HepG2 (cell line): Measurements from ENCODE around the gene SRF. TPM values are rescaled to one million over a fixed set of nuclear protein-coding genes. Genes with fewer than 3 reads are reported as not detected.

Experiments
- ATAC-seq: fragments of 200-7000 bp; cut with Tn5 transposase; 3 replicates; pipeline ENCODE4 v1.9.1; 2020; ENCODE audit warnings: mild to moderate bottlenecking, moderate library complexity
- BruUV-seq: library from RNA; stranded (reverse); fragments of 400-500 nt; replicated peaks from 2 replicates; lab custom pipeline; 2021; lab: Mats Ljungman, UMichigan
- CTCF ChIA-PET: fragments of 300-600 bp; formaldehyde crosslinking; extraction: SDS; loops from one replicate; lab custom pipeline; 2021; ENCODE audit warnings: low total read pairs, inconsistent platforms, low intra/inter-chr PET ratio; lab: Yijun Ruan, JAX
- POLR2A ChIA-PET: fragments of 350-600 bp; sonication (Branson Sonifier 250); formaldehyde crosslinking; loops from one replicate; lab custom pipeline; 2020; ENCODE audit warnings: antibody characterized with exemption, inconsistent platforms; lab: Yijun Ruan, JAX
- DNase-seq: peaks from one replicate; pipeline ENCODE4 v3.0.0-alpha.2; 2015; ENCODE audit warnings: low spot score
- FAIRE-seq: peaks from 3 replicates; lab custom pipeline; 2011; peaks lifted over from hg19 to GRCh38; lab: Jason Lieb, UNC
- H2AFZ ChIP-seq: one replicate; pipeline ENCODE4 v1.6.1; 2011; ENCODE audit warnings: low read length, inconsistent platforms
- H3K27ac ChIP-seq: fragments of 300-600 bp; 3 replicates; pipeline ENCODE4 v1.8.0; 2011; ENCODE audit warnings: mixed run types, mild to moderate bottlenecking, mixed read lengths, low read length, inconsistent platforms; ENCODE audit not compliant: insufficient read depth; ENCODE audit errors: extremely low read length
- H3K27me3 ChIP-seq, 2 experiments: fragments of 200-600 bp in 1 of 2; 2 replicates in 1 of 2; 3 replicates in 1 of 2; pipeline versions ENCODE4 v1.6.0 to v1.8.0; 2011; ENCODE audit warnings: low read length in 2 of 2, mild to moderate bottlenecking in 2 of 2, moderate library complexity in 2 of 2, inconsistent platforms in 1 of 2; ENCODE audit not compliant: insufficient read depth in 2 of 2, control insufficient read depth in 1 of 2
- H3K36me3 ChIP-seq, 2 experiments: fragments of 200-600 bp in 1 of 2; replicated peaks in 1 of 2; 2 replicates in 1 of 2; 3 replicates in 1 of 2; pipeline versions ENCODE4 v1.5.1 to v1.8.0; 2011; ENCODE audit warnings: low read length in 2 of 2, inconsistent platforms in 1 of 2; ENCODE audit not compliant: insufficient read depth in 2 of 2, control insufficient read depth in 1 of 2
- H3K4me1 ChIP-seq: 2 replicates; pipeline ENCODE4 v1.5.1; 2012; ENCODE audit warnings: low read length, inconsistent platforms; ENCODE audit not compliant: insufficient read depth
- H3K4me2 ChIP-seq: 2 replicates; pipeline ENCODE4 v1.6.0; 2011; ENCODE audit warnings: low read depth, low read length, inconsistent platforms
- H3K4me3 ChIP-seq, 3 experiments: fragments of 200-600 bp in 1 of 3; sonication (generic), shearing (Covaris generic) in 1 of 3; replicated peaks in 1 of 3; 2 replicates each; pipeline ENCODE4 v1.5.1; 2011 to 2016; ENCODE audit warnings: low read length in 3 of 3, inconsistent platforms in 2 of 3, low read depth in 2 of 3, mild to moderate bottlenecking in 2 of 3, control low read depth in 1 of 3, mixed read lengths in 1 of 3; ENCODE audit not compliant: insufficient read depth in 1 of 3
- H3K79me2 ChIP-seq: one replicate; pipeline ENCODE4 v1.6.1; 2011; ENCODE audit warnings: low read length, inconsistent platforms; ENCODE audit not compliant: insufficient read depth
- H3K9ac ChIP-seq: 2 replicates; pipeline ENCODE4 v1.6.0; 2011; ENCODE audit warnings: mild to moderate bottlenecking, low read depth, low read length, inconsistent platforms; ENCODE audit not compliant: insufficient read depth
- H3K9me3 ChIP-seq: 2 replicates; pipeline ENCODE4 v1.5.1; 2012; ENCODE audit warnings: mild to moderate bottlenecking, low read length
- H4K20me1 ChIP-seq: 2 replicates; pipeline ENCODE4 v1.6.0; 2011; ENCODE audit warnings: inconsistent platforms, mild to moderate bottlenecking, low read length, moderate library complexity; ENCODE audit not compliant: insufficient read depth
- ESRRA ChIP-seq: sonication (generic); formaldehyde crosslinking; IDR thresholded peaks from 2 replicates; pipeline ENCODE4 v1.5.1; 2020; ENCODE audit warnings: mild to moderate bottlenecking, low read depth, missing genetic modification reagents
- KLF15 ChIP-seq: sonication (generic); formaldehyde crosslinking; IDR thresholded peaks from 2 replicates; pipeline ENCODE4 v1.8.1; 2023; ENCODE audit warnings: borderline replicate concordance, mild to moderate bottlenecking, inconsistent platforms, missing genetic modification reagents, mixed read lengths
- NKX3-1 ChIP-seq: sonication (generic); formaldehyde crosslinking; IDR thresholded peaks from 2 replicates; pipeline ENCODE4 v1.5.0; 2020; ENCODE audit warnings: missing genetic modification reagents
- SCMH1 ChIP-seq: sonication (generic); formaldehyde crosslinking; IDR thresholded peaks from 2 replicates; pipeline ENCODE4 v1.9.0; 2021; ENCODE audit warnings: missing genetic modification reagents, mild to moderate bottlenecking, borderline replicate concordance
- ZBTB42 ChIP-seq: sonication (generic); formaldehyde crosslinking; IDR thresholded peaks from 2 replicates; pipeline ENCODE4 v1.5.0; 2020; ENCODE audit warnings: mild to moderate bottlenecking, missing genetic modification reagents
- ZNF10 ChIP-seq: sonication (generic); formaldehyde crosslinking; IDR thresholded peaks from 2 replicates; pipeline ENCODE4 v1.4.0; 2020; ENCODE audit warnings: mild to moderate bottlenecking, low read depth, missing genetic modification reagents, borderline replicate concordance
- ZNF329 ChIP-seq: sonication (generic); formaldehyde crosslinking; IDR thresholded peaks from 2 replicates; pipeline ENCODE4 v1.9.0; 2021; ENCODE audit warnings: low read depth, mild to moderate bottlenecking, missing genetic modification reagents
- ZNF672 ChIP-seq: sonication (generic); formaldehyde crosslinking; IDR thresholded peaks from 2 replicates; pipeline ENCODE4 v1.8.1; 2022; ENCODE audit warnings: missing genetic modification reagents
- WGBS: methylation state at CpG from one replicate; pipeline ENCODE4 v1.1.6; 2017; ENCODE audit warnings: low lambda C conversion rate; 5-methylcytosine and 5-hydroxymethylcytosine counted together
- in situ Hi-C: cut with HindIII; loops from 2 replicates; pipeline ENCODE4 v1.10.0; 2017; ENCODE audit warnings: low pct_unique_long_range_greater_than_20kb; ENCODE audit not compliant: extremely low pct_ligation_motif_present
- intact Hi-C: fragments of 100-400 bp; cut with micrococcal nuclease; formaldehyde crosslinking; loops from one replicate; pipeline ENCODE4 v1.10.0; 2022; ENCODE audit not compliant: unreplicated experiment
- polyA plus RNA-seq, 8 experiments: library from polyadenylated mRNA; depleted of rRNA in 3 of 8; stranded (reverse) in 7 of 8; unstranded in 1 of 8; fragments of >200 nt; fragmentation: Illumina TruSeq in 4 of 8; extraction: Trizol in 4 of 8; gene quantifications; 2 replicates each; pipeline versions ENCODE4 v1.2.1 to v1.2.3, GENCODE V29; 2011 to 2016; ENCODE audit warnings: low read depth in 4 of 8, missing spikeins in 1 of 8, mixed read lengths in 1 of 8; ENCODE audit not compliant: insufficient read depth in 1 of 8
- total RNA-seq, 5 experiments: library from RNA; depleted of rRNA; stranded (reverse); fragments of >200 nt; fragmentation: Illumina TruSeq; extraction: Trizol; gene quantifications; 2 replicates each; pipeline ENCODE4 v1.2.3, GENCODE V29; 2016; ENCODE audit warnings: low read depth in 1 of 5
- TF ChIP-seq, protein P1 (sequence below): IDR thresholded peaks from 2 replicates; pipeline ENCODE4 v1.6.1; 2012; ENCODE audit warnings: inconsistent platforms
- TF ChIP-seq, protein P2 (sequence below): sonication (generic); formaldehyde crosslinking; IDR thresholded peaks from 2 replicates; pipeline ENCODE4 v1.5.0; 2020; ENCODE audit warnings: mild to moderate bottlenecking, missing genetic modification reagents, borderline replicate concordance
- TF ChIP-seq, protein P3 (sequence below): sonication (generic); formaldehyde crosslinking; IDR thresholded peaks from 2 replicates; pipeline ENCODE4 v1.5.0; 2020; ENCODE audit warnings: missing genetic modification reagents
- TF ChIP-seq, protein P4 (sequence below): sonication (generic); formaldehyde crosslinking; IDR thresholded peaks from 2 replicates; pipeline ENCODE4 v1.4.0; 2020; ENCODE audit warnings: mild to moderate bottlenecking, missing genetic modification reagents
- TF ChIP-seq, protein P5 (sequence below): sonication (generic); formaldehyde crosslinking; IDR thresholded peaks from 2 replicates; pipeline ENCODE4 v1.5.0; 2020; ENCODE audit warnings: mild to moderate bottlenecking, low read depth, missing genetic modification reagents, borderline replicate concordance

SRF gene
- total and polyA plus RNA-seq, 2 of the 13 experiments (the other 11 are each of a cell fraction or from before 2014, with no cell fraction given): 25.5 to 44.1 TPM

DNA sequence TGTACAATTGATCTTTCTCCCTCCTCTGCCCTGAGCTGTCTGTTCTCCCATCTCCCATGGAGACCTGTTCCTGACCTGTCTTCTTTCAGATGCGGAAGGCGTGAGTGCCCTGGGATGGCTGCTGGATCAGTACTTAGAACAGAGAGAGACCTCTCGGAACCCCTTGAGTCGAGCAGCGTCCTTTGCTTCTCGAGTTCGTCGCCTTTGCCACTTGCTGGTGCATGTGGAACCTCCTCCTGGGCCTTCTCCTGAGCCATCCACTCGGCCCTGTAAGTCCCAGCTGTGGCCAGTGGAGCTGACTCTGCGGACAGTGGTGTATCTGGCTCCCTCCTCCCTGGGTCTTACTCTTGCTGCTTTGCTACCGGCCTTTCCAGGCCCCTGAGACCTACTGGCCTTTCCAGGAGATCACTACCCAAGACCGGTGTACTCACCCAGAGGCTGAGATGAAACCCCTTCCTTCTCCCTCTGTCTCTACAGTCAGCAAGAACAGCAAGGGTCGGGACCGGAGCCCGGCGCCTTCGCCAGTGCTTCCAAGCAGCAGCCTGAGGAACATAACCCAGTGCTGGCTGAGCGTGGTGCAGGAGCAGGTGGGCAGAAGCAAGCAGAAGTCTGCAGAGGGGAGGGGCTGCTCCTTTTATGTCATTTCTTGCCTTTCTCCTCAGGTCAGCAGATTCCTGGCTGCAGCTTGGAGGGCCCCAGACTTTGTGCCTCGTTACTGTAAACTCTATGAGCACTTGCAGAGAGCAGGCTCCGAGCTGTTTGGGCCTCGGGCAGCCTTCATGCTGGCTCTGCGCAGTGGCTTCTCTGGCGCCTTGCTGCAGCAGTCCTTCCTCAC, 33.4 kb downstream of the SRF start:
- H3K4me3 ChIP-seq: no peak overlapping the region
- DNase-seq (no peak), FAIRE-seq (no peak), ATAC-seq (peak; percentile 25)
- no peaks in the 10 kb centered on the region for H3K9me3 ChIP-seq
- no peaks in the 10 kb centered on the region for H3K27me3 ChIP-seq
- in situ Hi-C loops (no loop called here), intact Hi-C loops (no loop called here)
- H2AFZ ChIP-seq: no peak overlapping the region
- no peak overlapping the region for H3K4me2 ChIP-seq
- no peaks in the 10 kb centered on the region for H3K79me2 ChIP-seq
- no peak overlapping the region for H3K9ac ChIP-seq
- no TSS peak for BruUV-seq
- CTCF ChIA-PET: no interaction called here
- WGBS: 89% methylated on average over 23 of the region's 23 CpGs
- 0 out of 2 replicates have a peak, but pooled peaks cover 5% of the 10 kb centered on the region for H3K4me1 ChIP-seq
- H3K27ac ChIP-seq: no peak overlapping the region
- H4K20me1 ChIP-seq: no peaks in the 10 kb centered on the region
- H3K36me3 ChIP-seq: peaks cover 0 to 2% of the 10 kb centered on the region in 2 experiments; a peak in 2 of 5 replicates
- POLR2A ChIA-PET: interaction anchor here (0.6 kb wide), 1 partner anchor 34 kb away, joined by 3 read pairs; no protein-coding TSS in a partner anchor
- TF ChIP-seq NKX3-1: no peak
- TF ChIP-seq, protein P1, sequence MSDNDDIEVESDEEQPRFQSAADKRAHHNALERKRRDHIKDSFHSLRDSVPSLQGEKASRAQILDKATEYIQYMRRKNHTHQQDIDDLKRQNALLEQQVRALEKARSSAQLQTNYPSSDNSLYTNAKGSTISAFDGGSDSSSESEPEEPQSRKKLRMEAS: no peak
- TF ChIP-seq, protein P2, sequence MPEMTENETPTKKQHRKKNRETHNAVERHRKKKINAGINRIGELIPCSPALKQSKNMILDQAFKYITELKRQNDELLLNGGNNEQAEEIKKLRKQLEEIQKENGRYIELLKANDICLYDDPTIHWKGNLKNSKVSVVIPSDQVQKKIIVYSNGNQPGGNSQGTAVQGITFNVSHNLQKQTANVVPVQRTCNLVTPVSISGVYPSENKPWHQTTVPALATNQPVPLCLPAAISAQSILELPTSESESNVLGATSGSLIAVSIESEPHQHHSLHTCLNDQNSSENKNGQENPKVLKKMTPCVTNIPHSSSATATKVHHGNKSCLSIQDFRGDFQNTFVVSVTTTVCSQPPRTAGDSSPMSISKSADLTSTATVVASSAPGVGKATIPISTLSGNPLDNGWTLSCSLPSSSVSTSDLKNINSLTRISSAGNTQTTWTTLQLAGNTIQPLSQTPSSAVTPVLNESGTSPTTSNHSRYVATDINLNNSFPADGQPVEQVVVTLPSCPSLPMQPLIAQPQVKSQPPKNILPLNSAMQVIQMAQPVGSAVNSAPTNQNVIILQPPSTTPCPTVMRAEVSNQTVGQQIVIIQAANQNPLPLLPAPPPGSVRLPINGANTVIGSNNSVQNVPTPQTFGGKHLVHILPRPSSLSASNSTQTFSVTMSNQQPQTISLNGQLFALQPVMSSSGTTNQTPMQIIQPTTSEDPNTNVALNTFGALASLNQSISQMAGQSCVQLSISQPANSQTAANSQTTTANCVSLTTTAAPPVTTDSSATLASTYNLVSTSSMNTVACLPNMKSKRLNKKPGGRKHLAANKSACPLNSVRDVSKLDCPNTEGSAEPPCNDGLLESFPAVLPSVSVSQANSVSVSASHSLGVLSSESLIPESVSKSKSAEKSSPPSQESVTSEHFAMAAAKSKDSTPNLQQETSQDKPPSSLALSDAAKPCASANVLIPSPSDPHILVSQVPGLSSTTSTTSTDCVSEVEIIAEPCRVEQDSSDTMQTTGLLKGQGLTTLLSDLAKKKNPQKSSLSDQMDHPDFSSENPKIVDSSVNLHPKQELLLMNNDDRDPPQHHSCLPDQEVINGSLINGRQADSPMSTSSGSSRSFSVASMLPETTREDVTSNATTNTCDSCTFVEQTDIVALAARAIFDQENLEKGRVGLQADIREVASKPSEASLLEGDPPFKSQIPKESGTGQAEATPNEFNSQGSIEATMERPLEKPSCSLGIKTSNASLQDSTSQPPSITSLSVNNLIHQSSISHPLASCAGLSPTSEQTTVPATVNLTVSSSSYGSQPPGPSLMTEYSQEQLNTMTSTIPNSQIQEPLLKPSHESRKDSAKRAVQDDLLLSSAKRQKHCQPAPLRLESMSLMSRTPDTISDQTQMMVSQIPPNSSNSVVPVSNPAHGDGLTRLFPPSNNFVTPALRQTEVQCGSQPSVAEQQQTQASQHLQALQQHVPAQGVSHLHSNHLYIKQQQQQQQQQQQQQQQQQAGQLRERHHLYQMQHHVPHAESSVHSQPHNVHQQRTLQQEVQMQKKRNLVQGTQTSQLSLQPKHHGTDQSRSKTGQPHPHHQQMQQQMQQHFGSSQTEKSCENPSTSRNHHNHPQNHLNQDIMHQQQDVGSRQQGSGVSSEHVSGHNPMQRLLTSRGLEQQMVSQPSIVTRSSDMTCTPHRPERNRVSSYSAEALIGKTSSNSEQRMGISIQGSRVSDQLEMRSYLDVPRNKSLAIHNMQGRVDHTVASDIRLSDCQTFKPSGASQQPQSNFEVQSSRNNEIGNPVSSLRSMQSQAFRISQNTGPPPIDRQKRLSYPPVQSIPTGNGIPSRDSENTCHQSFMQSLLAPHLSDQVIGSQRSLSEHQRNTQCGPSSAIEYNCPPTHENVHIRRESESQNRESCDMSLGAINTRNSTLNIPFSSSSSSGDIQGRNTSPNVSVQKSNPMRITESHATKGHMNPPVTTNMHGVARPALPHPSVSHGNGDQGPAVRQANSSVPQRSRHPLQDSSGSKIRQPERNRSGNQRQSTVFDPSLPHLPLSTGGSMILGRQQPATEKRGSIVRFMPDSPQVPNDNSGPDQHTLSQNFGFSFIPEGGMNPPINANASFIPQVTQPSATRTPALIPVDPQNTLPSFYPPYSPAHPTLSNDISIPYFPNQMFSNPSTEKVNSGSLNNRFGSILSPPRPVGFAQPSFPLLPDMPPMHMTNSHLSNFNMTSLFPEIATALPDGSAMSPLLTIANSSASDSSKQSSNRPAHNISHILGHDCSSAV (CRISPR knock-in tag): no peak
- TF ChIP-seq ZBTB42 (CRISPR knock-in tag): no peak
- TF ChIP-seq, protein P3, sequence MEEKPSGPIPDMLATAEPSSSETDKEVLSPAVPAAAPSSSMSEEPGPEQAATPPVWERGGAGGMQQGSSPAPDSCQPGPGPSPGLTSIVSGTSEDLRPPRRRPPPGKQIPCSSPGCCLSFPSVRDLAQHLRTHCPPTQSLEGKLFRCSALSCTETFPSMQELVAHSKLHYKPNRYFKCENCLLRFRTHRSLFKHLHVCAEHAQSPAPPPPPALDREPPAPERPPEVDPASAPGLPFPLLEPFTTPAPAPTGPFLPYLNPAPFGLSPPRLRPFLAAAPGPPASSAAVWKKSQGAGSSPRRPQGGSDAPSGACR (CRISPR knock-in tag): no peak
- TF ChIP-seq ZNF10 (CRISPR knock-in tag): no peak
- TF ChIP-seq ZNF329 (CRISPR knock-in tag): no peak
- no peak for TF ChIP-seq KLF15 (CRISPR knock-in tag)
- TF ChIP-seq, protein P4, sequence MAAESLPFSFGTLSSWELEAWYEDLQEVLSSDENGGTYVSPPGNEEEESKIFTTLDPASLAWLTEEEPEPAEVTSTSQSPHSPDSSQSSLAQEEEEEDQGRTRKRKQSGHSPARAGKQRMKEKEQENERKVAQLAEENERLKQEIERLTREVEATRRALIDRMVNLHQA (CRISPR knock-in tag): no peak
- no peak for TF ChIP-seq ZNF672 (CRISPR knock-in tag)
- TF ChIP-seq, protein P5, sequence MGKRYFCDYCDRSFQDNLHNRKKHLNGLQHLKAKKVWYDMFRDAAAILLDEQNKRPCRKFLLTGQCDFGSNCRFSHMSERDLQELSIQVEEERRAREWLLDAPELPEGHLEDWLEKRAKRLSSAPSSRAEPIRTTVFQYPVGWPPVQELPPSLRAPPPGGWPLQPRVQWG (CRISPR knock-in tag): no peak
- no peak for TF ChIP-seq ESRRA (CRISPR knock-in tag)
- TF ChIP-seq SCMH1 (CRISPR knock-in tag): no peak
